ENCODE results near the gene DCUN1D3.
A peak's percentile ranks its signal among the peaks of the same experiment; 100 is the strongest.
"Not testable (repeated sequence)": the region's sequence is repeated elsewhere in the genome, so short reads cannot be mapped to it uniquely, and the experiment has no call there.

Gene DCUN1D3, protein sequence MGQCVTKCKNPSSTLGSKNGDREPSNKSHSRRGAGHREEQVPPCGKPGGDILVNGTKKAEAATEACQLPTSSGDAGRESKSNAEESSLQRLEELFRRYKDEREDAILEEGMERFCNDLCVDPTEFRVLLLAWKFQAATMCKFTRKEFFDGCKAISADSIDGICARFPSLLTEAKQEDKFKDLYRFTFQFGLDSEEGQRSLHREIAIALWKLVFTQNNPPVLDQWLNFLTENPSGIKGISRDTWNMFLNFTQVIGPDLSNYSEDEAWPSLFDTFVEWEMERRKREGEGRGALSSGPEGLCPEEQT

DNA sequence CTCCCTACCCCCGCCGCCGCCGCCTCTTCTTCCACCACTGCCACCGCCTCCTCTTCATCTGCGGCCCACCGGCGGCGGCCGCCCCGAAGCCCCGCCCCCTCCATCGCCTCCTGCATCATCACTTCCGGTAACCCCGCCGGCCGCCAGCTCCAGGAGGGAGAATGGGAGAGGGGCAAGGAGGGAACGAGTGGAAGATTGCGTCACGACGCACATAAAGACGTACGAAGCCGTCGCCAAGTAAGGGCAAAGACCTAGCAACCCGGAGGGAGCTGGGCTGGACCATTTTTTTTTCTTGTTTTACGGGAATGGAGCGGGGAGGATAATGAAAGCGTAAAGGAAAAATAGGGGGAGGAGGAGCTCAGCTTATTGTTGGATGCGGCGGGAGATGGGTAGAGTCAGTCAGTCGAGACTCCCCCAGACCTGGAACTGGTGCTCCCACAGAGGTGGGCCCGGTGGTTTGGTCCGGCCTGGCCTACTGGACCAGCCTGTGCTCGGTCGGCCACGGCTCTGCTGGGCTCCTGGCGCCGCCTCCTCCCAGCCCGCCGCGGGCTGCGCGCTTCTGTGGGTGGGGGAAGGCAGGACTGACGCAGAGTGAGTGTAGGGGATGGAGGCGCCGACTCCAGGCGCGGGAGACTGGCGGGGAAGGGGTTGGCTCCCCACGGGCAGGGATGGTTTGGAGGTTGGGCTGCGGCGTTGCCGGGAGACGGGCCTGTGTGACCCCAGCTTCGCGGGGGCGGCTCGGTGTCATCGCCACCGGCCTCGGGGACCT lies at the start of gene DCUN1D3, which contains the start of gene LYRM1:
Gene DCUN1D3, minus strand, starts transcription at position 60 of the 769 bp plus-strand sequence. CDS start 37,820 bp downstream, outside the sequence.
Gene LYRM1, plus strand, starts transcription at position 473 of the 769 bp plus-strand sequence. CDS start 14,785 bp downstream, outside the sequence.
- DNase-seq, result peak; percentile 87

DNA sequence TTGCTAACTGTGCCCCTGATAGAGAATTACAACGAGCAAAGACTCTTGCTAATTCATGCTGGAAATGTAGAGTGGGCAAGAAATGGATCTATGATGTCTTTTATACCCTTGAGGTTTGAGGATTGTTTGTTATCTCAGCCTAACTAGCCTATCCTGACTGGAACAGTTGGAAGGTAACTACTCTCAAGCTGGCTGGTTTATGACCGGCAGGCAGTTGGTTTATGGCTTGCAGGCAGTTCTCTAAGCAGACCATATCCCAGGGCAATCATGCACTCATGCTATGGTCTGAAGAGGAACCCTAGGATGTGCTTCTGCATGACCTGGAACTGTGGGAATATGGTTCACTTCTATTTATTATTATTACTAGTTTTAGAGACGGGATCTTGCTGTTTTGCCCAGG lies 49.5 kb upstream of the DCUN1D3 start:
- no peak for DNase-seq

DNA sequence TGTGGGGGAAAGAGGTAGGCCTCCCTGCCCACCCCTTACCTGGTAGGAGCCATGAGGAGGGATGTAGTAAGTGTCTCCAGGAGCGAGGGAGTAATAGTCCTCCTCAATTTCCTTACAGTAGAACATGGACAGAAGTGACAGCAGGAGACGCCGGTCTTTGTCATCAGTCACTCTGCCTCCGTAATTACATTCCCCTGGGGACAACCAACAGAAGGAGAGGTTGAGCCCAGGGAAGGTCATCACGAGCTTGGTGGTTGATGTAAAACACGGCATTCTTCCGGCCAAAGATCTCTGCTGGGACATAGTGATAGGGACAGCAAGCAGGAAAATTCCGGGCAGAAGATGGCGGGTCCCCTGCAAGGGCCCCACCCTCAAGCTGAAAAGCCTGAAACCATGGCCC lies 48.3 kb upstream of the DCUN1D3 start:
- DNase-seq, result no peak

DNA sequence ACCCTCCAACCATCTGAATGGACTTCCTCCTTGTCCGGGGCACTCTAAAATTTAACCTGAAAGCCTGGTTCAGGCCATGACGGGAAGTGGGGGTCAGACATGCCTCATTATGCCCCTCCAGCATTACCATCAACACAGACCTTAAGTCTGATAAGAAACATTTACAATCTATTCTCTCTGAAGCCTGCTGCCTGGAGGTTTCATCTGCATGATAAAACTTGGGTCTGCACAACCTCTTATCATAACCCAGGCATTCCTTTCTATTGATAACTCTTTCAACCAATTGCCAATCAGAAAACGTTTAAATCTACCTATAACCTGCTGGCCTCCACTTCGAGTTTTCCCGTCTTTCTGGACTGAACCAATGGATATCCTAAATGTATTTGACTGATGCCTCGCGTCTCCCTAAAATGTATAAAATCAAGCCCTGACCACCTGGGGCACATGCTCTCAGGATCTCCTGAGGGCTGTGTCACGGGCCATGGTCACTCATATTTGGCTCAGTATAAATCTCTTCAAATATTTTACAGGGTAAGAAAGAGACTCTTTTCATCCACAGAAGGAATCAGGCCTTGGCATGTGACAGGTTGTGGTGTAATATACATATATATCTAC lies 46.0 kb upstream of the DCUN1D3 start:
- DNase-seq, result no peak

DNA sequence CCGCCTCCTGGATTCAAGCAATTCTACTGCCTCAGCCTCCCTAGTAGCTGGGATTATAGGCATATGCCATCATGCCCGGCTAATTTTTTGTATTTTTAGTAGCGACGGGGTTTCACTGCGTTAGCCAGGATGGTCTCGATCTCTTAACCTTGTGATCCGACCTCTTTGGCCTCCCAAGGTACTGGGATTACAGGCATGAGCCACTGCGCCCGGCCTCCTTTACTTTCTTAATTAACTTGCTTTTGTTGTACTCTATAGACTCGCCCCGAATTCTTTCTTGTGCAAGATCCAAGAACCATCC lies 45.4 kb upstream of the DCUN1D3 start:
- DNase-seq, result not testable (repeated sequence)

DNA sequence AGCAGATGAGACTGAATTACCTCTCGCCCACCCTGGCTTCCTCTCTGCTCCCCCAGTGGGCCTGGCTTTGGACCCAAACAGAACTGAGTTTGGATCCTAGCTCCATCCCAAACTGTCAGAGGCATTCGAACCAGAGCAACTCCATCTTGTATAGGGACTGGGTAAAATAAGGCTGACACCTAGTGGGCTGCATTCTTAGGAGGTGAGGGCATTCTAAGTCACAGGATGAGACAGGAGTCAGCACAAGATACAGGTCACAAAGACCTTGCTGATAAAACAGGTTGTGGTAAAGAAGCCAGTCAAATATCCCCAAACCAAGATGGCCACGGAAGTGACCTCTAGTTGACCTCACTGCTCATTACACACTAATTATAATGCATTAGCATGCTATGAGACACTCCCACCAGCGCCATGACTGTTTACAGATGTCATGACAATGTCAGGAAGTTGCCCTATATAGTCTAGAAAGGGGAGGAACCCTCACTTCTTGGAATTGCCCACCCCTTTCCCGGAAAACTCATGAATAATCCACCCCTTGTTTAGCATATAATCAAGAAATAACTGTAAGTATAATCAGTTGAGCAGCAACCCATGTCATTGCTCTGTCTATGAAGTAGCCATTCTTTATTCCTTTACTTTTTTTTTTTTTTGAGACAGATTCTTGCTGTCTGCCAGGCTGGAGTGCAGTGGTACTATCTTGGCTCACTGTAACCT lies 44.9 kb upstream of the DCUN1D3 start:
- peak; percentile 21 for DNase-seq

DNA sequence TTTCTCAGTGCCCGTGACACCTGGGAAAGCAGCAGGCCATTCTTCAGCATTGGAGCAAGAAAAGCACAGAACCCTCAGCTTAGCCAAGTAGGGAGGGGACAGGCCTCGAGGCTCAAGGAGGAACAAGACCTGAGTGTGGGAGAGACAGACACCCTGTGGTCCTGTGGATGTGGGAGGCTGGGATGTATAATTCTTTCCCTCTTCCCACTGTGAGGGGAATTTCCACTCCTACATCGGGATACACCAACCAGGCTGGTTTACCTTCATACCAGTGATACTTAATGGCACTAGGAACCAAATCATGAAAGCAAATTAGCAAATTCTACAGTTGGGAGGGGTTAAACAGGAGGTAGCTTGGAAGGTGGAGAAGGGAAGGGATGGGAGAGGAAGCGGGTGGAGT lies 42.1 kb upstream of the DCUN1D3 start:
- no peak for DNase-seq

DNA sequence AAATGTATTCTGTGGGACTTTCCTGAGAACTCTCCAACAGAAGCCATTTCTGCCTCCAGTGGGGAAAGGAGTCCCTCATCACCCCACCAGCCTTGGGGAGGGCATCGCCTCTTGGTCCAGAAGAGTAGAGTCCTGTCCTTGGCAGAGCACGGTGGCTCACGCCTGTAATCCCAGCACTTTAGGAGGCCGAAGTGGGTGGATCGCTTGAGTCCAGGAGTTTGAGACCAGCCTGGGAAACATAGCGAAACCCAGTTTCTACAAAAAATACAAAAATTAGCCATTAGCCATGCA lies 41.4 kb upstream of the DCUN1D3 start:
- DNase-seq, result no peak

DNA sequence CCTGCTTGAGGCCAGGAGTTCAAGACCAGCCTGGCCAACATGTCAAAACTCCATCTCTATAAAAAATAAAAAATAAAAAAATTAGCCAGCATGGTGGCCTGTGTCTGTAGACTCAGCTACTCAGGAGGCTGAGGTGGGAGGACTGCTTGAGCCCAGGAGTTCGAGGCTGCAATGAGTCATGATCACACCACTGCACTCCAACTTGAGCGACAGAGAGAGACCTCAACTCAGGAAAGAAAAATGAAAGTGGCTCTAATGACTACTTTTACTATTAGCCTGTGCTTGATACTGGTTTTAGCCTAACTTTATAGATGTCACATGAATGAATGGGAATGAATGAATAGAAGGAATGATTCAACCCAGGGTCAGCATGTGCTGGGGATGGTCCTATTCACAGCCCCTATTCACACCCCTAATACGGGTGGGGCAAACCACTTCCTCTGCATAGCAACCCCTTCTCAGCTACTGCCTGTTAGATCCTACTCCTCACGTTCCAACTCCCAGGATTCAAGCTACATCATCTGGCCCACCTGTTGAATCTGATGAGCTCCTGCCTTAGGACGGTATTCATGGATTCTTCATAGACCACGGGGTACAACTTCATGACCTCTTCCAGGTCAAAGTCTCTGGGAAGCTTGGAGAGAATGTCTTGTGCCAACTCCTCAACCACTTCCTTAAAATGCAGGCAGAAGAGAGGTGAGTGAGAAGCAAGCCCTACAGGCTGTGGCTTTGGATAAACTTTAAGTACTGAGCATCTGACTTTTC lies 40.9 kb upstream of the DCUN1D3 start:
- DNase-seq, result no peak

DNA sequence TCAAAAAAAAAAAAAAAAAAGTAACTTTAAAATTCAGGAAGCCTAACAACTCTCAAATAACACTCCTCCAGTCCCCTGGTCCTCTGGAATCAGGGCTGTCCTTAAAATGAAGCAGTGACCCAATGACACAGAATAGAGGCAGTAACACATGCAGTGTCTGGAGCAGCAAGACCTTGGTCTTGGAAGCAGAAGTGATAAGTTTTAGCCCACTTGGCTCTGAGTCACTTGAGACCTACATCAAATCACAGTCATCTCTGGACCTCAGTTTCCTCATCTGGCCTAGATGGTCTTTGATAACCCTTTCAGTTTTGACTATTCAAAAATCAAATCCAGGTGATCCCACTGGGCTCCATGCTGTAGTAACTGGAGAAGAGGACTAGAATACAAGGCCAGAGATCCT lies 39.5 kb upstream of the DCUN1D3 start:
- DNase-seq, result no peak

DNA sequence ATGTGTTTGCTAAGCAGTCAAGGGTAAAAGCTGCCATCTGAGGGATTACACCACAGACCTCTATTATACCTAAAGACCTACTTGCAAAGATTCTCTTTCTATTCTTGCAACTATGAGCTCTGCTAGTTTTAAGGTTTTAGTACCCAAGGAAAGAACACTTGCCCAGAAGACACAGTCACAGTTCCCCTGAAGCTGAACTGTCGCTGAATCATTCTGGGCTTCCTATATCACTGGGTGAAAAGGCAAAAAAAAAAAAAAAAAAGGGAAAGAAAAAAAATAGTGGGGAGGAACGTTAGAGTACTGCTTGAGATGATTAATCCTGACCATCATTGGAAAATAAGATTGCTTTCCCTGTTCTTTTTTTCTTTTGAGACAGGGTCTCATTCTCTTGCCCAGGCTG lies 38.3 kb upstream of the DCUN1D3 start:
- DNase-seq, result no peak

DNA sequence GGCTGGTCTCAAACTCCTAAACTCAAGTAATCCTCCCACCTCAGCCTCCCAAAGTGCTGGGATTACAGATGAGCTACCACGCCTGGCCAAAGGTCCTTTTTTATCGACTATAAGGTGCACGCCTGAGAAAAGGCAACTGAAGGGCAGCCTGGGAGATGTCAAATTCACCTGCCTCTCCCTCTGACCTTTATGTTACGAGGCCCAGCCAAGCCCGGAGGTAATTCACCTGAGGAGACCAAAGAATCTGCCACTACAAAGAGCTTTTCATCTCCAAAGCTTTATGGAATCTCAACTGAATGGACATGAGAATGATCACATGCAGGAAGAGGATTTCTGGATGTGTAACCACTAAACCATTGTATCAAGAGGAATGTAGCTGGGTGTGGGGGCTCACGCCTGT lies 37.6 kb upstream of the DCUN1D3 start:
- DNase-seq, result no peak

DNA sequence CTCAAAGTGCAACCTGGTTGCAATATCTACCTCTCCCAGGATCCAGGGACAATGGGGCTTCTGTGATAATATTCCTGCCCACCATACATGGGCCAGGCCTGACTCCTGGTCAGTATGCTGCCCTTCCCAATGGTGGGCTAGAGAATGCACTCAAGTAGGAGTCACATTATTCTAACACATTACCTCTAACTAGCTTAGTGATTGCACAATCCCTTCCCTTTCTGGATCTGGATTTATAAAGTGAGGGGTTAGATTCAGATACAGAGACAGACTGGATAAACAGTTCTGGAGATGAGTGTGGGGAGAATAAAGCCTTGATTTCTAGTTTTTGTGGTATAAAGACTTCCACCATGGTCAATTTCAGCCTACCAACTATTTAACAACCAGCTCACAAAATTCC lies 33.4 kb upstream of the DCUN1D3 start:
- DNase-seq, result no peak

DNA sequence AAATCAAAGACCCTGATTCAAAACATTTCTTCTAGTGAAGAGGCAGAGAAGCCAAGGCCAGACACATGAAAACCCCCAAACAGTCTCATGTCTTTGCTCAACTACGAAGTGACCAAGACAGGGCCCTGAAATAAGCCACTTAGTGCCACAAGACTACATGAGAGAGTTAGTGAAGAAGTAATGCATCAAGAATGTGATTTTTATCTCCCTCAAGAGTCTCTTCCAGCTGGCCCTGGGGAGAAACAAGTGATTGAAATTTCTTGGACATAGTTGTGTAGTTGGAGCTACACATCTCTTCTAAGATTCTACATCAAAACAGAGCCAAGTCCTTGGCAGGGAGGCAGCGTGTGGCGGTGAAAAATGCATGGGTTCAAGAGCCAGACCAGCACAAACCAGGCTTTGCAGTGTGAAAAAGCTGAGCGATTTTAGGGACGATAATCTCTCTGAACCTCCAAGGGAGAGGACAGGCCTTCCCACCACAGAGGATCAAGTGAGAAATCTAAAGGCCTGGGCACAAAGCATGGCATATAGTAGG lies 31.0 kb upstream of the DCUN1D3 start:
- no peak for DNase-seq

DNA sequence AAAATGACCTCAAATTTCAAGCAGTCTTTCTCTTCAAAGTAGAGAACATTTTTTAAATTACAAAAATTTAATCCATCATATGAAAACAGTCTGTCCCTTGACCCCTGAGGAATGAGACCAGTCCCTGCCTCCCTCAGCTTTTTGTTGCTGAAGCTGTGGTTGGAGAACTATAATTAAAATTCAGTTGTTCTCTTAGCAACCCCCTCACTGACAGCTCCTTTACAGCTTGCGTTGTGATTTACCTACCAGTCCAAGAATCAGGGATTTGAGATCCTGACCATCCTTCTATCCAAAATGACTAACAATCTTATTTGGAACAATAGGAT lies 30.2 kb upstream of the DCUN1D3 start:
- no peak for DNase-seq

DNA sequence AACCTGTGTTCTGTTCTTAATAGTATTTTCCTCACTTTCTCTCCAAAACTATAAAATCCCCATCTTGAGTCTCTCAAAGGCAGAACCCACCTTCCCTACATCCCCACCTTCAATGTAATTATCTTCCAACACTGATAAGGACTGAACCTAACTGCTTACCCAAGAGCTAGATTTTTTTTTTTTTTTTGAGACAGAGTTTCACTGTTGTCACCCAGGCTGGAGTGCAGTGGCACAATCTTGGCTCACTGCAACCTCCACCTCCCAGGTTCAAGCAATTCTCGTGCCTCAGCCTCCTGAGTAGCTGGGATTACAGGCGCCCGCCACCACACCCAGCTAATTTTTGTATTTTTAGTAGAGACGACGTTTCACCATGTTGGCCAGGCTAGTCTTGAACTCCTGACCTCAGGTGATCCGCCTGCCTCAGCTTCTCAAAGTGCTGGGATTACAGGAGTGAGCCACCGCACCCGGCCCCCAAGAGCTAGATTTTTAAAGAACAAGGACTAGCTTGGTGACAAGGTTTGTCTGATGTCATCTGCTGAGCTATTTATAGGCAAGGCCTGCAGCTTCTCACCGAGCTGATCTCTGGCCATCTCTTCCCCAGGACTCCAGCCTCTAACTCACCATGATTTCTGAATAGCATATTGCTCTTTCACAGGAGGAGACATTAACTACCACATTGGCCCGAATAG lies 29.7 kb upstream of the DCUN1D3 start:
- not testable (repeated sequence) for DNase-seq

DNA sequence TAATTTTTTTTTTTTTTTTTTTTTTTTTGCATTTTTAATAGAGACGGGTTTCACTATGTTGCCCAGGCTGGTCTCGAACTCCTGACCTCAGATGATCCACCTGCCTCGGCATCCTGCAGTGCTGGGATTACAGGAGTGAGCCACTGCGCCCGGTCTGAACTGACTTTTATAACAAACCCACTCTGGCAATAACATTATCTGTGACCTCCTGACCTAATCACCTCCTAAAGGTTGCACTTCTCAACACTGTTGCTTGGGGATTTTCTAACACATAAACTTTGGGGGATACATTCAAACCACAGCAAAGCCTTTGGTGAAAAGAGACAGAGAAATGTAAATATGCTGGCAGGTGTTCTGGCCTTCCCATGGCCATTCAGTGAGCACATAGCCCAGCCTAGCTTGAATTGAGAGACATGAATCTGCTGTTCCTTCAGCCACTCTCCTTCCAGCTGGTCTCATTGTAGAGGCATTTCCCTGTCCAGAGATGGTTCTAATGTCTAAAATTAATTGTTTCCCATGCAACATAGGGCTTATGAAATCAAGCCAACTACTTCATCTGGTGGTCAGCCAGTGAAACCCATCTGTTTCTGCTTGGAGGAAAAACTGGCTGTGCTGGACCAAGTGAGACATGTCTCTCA lies 28.7 kb upstream of the DCUN1D3 start:
- DNase-seq, result no peak

DNA sequence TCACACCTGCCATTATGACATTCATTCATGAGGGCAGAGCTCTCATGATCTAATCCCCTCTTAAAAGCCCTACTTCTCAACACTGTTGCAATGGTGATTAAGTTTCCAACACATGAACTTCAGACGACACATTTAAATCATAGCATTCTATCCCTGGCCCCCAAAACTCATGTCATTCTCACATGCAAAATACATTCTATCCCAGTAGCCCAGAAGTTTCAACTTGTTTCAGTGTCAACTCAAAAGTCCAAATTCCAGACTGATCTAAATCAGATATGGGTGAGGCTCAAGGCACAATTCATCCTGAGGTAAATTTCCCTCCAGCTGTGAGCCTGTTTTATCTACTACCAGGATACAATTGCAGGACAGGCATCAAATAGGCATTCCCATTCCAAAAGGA lies 25.6 kb upstream of the DCUN1D3 start:
- DNase-seq, result no peak

DNA sequence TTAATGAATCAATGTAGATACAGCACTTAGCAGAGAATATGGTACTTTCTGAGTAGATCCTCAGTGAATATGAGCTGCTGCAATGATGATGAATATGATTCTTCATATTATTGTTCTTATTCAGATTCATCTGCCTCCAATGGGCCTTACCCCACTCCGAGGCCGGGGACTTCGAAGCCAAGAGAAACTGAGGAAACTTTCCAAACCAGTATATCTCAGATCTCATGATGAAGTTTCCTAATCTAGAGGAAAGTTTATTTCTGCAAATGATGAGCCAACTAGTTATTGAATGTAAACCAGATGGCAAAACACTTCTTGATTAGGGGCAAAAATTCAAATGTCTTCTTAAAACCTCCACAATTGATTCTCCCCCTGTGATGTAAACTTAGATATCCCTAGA lies 23.7 kb upstream of the DCUN1D3 start:
- DNase-seq, result no peak

DNA sequence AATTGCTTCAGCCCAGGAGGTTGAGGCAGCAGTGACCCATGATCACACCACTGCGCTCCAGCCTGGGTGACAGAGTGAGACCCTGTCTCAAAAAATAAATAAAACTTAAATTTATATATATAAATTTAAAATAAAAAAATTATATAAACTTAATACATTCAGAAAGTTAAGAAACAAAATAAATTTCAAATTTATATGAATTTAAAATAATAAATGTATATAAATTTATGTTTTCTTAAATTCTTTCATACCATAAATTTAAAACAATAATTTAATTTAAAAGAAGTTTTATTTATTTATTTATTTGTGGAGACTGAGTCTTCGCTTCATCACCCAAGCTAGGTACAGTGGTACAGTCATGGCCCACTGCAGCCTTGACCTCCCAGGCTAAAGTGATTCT lies 20.6 kb upstream of the DCUN1D3 start:
- no peak for DNase-seq

DNA sequence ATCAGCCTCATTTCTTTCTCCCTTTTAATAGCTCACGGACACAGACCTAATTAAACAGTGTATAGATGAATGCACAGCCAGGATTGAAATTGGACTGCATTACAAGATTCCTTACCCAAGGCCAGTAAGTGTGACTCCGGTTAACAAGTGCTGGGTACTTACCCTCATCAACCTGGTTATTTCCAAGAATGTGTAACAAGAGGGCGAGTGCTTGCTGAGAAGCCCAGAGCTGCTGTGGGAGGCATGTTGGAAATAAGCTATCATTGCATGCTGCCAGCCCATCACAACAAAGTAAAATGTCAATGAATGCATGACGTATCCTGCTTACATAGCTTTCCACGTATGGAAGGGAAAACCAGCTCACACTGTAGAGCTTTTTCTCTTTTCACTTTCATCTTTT lies 19.9 kb upstream of the DCUN1D3 start:
- no peak for DNase-seq
